HTERT RPE-1 (cell line): ENCODE data around the gene PTRH2.
"Not testable (repeated sequence)": the region's sequence is repeated elsewhere in the genome, so short reads cannot be mapped to it uniquely, and the experiment has no call there.

Experiments
- in situ Hi-C: fragments of 300-500 bp; cut with MboI; formaldehyde crosslinking; loops from 4 replicates; pipeline ENCODE4 v1.14.3; 2020; ENCODE audit warnings: low sequenced_read_pairs

The PTRH2 gene

DNA sequence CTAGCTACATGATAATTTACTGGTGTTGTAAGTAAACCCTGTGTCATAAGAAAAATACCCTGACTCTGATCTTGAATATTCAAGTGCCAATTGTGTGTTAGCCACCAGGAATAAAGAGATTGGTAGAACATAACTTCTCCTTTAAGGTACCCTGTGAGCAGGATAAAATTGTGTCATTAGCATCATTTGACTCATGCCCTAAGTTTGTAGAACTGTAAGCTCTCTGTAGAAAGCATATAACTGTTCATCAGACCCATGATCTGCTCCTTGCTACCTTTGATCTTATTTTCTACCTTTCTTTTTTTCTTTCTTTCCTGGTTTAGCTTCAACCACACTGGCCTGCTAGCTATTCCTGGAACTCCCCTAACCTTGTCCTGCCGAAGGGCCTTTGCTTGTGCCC is 35.8 kb downstream of the PTRH2 start:
- in situ Hi-C loops: no loop called here

DNA sequence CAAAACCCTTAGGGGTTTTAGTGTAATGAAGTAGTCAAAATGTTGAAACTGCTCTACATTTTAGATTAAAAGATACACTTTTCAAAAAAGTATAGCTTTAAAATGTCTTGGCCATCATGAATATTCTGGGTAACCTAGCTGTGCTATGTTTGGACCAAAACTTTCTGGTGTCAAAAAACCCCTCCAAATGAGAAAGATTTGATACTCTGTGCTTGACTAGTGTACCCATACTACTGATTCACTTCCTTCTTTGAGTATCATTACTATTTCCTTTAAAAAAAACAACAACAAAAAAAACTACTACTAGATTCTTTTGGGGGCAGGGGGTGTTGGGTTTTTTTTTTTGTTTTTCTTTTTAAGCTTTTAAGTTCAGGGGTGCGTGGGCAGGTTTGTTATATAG is 37.3 kb downstream of the PTRH2 start:
- in situ Hi-C loops: no loop called here

DNA sequence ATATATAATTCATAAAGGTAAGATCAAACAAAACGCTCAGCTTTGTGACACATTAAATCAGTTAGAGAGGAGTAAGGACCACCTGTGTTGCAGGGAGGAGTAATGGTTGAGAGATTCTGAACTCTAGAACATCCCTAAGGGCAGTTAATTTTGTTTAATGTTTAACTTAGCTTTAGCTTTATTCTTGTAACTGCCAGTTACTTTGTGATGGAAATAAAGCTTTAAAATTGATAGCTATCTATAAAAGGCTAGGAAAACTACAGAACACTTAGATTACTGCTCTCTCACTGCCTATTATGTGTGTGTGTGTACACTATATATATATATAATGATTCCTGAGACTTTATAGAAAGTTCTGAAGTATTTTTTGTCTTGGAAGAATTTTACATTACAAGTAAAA is 37.8 kb downstream of the PTRH2 start:
- in situ Hi-C loops: no loop called here

DNA sequence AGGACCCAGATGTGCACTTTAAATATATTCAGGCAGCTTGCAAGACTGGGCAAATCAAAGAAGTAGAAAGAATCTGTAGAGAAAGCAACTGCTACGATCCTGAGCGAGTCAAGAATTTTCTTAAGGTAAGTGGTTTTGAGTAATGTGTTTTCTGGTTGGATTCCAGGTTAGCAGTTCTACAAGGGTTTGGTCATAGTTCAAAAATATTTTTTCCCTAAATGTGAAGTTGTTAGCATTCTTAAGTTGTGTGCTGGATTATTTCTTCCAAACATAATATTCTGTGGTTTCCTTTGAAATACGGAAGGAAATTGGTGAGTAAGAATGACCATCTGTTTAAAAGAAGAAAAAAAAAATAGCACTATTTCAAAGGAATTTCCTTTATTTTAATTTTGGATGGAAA is 38.4 kb downstream of the PTRH2 start:
- in situ Hi-C loops: no loop called here

DNA sequence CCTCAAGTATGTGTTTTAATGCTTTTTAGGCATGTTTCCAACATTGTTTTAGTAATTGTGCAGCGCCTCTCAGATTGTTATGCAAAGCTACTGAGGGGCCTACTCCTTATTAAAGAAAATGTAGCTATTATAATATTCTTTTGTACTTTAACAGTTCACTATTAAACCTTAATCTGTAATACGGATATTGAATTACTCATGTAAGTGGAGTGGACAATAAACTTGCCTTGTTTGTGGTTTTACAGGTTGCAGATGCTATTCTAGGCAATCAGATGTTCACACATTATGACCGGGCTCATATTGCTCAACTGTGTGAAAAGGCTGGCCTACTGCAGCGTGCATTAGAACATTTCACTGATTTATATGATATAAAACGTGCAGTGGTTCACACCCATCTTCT is 41.0 kb downstream of the PTRH2 start:
- in situ Hi-C loops: no loop called here

DNA sequence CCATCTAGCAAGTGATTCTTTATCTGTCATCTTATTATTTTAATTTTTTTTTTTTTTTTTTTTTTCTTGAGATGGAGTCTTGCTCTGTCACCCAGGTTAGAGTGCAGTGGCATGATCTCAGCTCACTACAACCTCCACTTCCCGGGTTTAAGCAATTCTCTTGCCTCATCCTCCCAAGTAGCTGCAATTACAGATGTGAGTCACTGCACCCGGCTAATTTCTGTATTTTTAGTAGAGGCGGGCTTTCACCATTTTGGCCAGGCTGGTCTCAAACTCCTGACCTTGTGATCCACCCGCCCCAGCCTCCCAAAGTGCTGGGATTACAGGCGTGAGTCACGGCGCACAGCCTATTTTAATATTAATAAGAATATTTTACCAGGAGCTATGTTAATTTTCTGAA is 50.6 kb downstream of the PTRH2 start:
- in situ Hi-C loops: not testable (repeated sequence)

DNA sequence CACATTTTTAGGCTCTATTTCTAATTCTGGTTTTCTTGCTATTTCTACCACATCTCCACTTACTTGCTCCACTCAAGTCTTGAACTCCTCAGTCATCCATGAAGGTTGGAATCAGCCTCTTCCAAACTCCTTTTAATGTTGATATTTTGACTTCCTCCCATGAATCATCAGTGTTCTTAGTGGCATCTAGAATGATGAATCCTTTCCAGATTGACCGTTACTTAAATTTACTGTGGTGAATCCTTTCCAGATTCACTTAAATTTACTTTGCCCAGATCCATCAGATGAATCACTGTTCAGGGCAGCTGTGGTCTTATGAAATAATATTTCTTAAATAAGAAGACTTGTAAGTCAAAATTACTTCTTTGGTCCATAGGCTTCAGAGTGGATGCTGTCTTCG is 55.1 kb downstream of the PTRH2 start:
- in situ Hi-C loops: no loop called here

DNA sequence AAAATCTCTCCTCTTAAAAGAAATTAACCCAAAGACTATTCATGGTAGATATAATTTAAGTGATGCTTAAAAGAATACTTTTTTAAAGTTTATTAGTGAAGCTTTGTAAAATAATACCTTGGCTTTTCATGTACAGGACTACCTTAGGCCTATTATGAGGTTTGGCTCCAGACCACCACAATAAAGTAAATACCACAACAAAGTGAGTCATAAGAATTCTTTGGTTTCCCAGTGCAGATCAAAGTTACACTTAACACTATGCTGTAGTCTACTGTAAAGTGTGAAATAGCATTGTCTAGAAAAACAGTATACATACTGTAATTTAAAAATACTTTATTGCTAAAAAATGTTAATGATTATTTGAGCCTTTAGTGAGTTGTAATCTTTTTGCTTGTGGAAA is 55.9 kb downstream of the PTRH2 start:
- in situ Hi-C loops: no loop called here

DNA sequence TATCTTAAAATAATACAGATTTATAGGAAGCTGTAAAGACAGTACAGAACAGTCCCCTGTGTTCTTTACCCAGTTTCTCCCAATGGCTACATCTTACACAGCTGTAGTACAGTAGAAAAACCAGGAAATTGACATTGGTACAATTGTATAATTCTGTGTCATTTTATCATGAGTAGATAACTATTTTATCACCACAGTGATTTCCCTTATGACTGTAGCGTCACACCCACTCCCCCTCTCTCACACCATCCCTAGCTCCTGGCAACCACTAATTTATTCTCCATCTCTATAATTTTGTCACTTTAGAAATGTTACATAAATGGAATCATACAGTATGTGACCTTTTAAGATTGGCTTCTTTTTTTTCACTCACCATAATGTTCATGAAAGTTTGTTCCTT is 56.6 kb downstream of the PTRH2 start:
- in situ Hi-C loops: no loop called here

DNA sequence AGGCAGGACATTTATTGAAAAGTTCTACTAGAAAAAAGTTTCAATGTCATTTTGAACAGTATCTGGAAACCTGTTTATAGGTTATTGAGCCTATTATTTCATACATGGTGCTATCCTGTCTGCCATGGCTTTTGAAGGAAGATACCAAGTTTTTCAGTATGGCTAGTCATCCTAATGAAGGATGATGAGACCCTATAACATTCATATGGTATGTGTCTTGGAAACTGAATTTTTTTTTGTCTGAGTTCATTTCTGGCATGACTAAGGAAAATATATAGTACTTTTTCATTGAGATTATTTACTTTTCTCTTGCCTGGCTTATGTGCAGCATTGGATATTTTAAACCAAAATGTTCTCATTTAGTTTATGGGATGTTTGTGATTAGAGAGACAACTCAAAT is 57.3 kb downstream of the PTRH2 start:
- in situ Hi-C loops: no loop called here
